Hematopoietic multipotent progenitor cell (in vitro differentiated cells): ENCODE measurements around the gene OR4Q3. TPM values are rescaled to one million over a fixed set of nuclear protein-coding genes. Genes with fewer than 3 reads are reported as not detected.
"Not testable (repeated sequence)": the region's sequence is repeated elsewhere in the genome, so short reads cannot be mapped to it uniquely, and the experiment has no call there.

Source experiments
- DNase-seq, 3 donors: peaks; one replicate each; pipeline ENCODE4 v3.0.0-alpha.2; 2011 to 2015; ENCODE audit warnings: low read depth in 2 of 3, low spot score in 2 of 3
- small RNA-seq: library from RNA; depleted of rRNA; stranded (forward); fragments of <200 nt; gene quantifications from one replicate; pipeline ENCODE3, GENCODE V24; 2012
- total RNA-seq: library from RNA; depleted of rRNA; stranded (reverse); fragments of >200 nt; gene quantifications from one replicate; pipeline ENCODE4 v1.2.3, GENCODE V29; 2012

OR4Q3 gene
- total RNA-seq: under 0.01 TPM

DNA sequence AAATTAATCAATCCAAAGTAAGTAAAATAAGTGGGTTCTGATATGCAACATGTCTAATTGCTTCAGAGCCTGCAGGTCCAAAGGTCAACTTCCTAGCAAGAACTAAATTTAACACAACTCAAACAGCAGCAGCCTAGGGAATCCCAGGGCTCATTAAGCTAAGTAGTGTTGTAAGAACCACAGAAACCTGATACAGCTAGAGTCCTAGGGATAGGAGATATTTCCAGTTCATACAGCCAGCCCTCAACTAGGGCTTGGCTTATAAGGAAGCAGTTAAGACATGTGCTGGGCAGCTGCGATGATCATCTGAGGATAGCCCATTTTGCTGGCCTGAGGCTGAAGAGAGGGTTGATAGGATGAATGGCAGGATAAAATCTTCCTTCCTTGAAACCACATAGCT lies at the start of gene OR4Q3:
TSS of gene OR4Q3 (plus strand) at position 316 of the 400 bp plus-strand sequence.
- DNase-seq: no peak

GRCh38 chr14:19729359-19729758 lies 14.0 kb upstream of the OR4Q3 start:
- DNase-seq: no peak

DNA sequence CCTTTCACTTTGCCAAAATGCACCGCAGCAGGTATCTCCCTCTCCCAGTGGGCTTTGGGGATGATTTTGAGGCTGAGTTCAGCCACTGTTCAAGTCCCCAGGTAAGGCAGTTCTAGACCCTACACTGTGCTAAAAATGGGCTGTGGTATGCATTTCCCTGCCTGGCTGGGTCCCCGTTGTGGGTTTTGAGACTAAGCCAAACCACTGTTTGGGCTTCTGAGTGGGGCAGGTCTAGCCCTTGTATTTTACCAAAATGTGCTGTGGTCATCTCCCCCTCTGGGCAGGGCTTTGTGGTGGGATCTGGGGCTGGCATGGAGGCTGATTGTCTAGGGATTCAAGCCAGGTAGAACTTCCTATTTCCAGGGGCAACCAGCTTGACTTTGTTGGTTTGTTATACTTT lies 13.6 kb upstream of the OR4Q3 start:
- no peak for DNase-seq

DNA sequence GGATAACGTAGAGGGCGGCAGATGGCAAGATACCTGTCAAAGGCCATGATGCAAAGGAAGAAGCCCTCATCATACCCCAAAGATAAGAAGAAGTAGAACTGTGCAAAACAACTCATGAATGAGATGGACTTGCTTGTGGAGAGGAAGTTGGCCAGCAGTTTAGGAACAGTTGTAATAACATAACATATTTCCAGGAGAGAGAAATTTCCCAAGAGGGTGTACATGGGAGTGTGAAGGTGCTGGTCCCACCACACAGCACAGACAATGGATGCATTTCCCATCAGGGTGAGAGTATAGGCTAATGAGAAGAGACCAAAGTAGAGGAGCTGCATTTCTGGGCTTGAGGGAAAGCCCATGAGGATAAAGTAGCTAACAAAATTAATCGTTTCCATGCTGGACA lies 9.5 kb upstream of the OR4Q3 start:
- not testable (repeated sequence) for DNase-seq

DNA sequence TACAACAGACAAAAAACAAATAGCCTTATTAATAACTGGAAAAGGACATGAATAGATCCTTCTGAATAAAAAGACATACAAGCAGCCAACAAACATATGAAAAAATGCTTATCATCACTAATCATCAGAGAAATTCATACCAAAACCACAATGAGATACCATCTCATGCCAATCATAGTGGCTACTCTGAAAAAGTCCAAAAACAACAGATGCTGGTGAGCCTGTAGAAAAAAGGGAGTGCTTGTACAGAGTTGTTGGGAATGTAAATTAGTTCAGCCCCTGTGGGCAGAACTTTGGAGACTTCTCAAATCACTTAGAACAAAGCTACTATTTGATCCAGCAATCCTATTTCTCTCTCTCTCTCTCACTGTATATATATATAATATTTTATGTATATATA lies 8.9 kb downstream of the OR4Q3 start:
- not testable (repeated sequence) for DNase-seq

DNA sequence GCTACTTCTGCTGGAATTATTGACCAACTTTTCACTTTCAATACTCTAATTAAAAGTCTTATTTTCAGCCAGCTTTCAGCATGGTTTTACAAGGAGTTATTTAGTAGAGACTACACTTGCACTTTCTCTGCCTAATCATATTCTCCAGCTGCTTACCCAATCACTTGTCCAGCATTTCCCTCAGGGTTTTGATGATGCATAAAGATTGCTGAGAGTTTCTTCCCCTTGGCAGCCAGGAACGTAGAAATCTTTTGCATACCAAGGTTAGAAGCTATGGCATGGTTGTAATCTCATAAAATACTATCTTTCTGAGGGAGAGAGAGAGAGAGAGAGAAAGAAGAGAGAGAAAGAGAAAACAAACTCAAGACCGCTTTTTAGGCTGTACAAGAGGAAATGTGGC lies 10.8 kb downstream of the OR4Q3 start:
- DNase-seq: no peak

- not testable (repeated sequence) for DNase-seq
Observed at GRCh38 chr14:19771491-19771890, 28.1 kb downstream of the OR4Q3 start.

GRCh38 chr14:19771895-19772430 lies 28.6 kb downstream of the OR4Q3 start:
- DNase-seq: no peak

GRCh38 chr14:19772454-19772853 lies 29.1 kb downstream of the OR4Q3 start:
- DNase-seq: not testable (repeated sequence)

GRCh38 chr14:19773204-19773603 lies 29.8 kb downstream of the OR4Q3 start, which contains the start of gene OR4M1:
Gene OR4M1, plus strand, starts transcription at chr14:19773504. Its CDS starts 6,819 bp downstream, at chr14:19780323.
- not testable (repeated sequence) for DNase-seq

DNA sequence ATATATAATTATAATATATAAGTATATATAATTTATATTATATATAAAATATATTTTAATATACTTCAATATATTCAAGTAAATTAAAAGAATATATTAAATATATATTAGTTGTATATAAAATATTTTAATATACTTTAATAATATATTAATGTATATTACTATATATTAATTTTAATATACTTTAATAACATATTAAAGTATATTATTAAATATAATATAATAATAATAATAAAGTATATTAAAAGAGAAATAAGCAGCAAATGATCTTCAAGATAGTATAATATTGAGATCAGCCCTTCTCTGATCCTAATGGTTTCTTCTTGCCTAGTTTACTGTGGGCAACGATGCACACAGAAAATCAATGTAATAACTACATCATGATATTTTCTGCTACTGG lies 32.2 kb downstream of the OR4Q3 start:
- DNase-seq: no peak

GRCh38 chr14:19785848-19786247 lies 42.5 kb downstream of the OR4Q3 start:
- DNase-seq: not testable (repeated sequence)

GRCh38 chr14:19787318-19787717 lies 43.9 kb downstream of the OR4Q3 start:
- DNase-seq: not testable (repeated sequence)

- DNase-seq: not testable (repeated sequence)
Observed at GRCh38 chr14:19788150-19788549, 44.8 kb downstream of the OR4Q3 start.

- not testable (repeated sequence) for DNase-seq
Observed at GRCh38 chr14:19796520-19797108, 53.2 kb downstream of the OR4Q3 start.

Small RNA genes lying within 50 kb of the gene (small RNA-seq; reads per million reads assigned to genes)
- not detected for gene AL512310.1

Other genes starting within 250 kb of the OR4Q3 start
- gene OR11H2, start 29.7 kb upstream of the OR4Q3 start, total RNA-seq: not detected
- gene OR4M1, start 29.9 kb downstream of the OR4Q3 start, total RNA-seq: under 0.01 TPM
- gene OR4N2, start 60.2 kb downstream of the OR4Q3 start, total RNA-seq: not detected
- gene OR4K2, start 131.6 kb downstream of the OR4Q3 start, total RNA-seq: under 0.01 TPM
- under 0.01 TPM for gene OR4K5, start 177.0 kb downstream of the OR4Q3 start, total RNA-seq
- gene OR4K1, start 187.3 kb downstream of the OR4Q3 start, total RNA-seq: not detected
- gene OR4K15, start 232.0 kb downstream of the OR4Q3 start, total RNA-seq: under 0.01 TPM